Stimulated activated CD8-positive, alpha-beta memory T cell treated with anti-CD3 and anti-CD28 coated beads, Interleukin-2, amount 100 ng/mL, for 48 hours (primary cell): ENCODE data around the gene CCDC73.
"Not testable (repeated sequence)": the region's sequence is repeated elsewhere in the genome, so short reads cannot be mapped to it uniquely, and the experiment has no call there.

ENCODE experiments used
- DNase-seq, 2 donors: peaks; one replicate each; pipeline ENCODE4 v3.0.0-alpha.2; 2020; ENCODE audit warnings: low read depth in 2 of 2

Gene CCDC73

DNA sequence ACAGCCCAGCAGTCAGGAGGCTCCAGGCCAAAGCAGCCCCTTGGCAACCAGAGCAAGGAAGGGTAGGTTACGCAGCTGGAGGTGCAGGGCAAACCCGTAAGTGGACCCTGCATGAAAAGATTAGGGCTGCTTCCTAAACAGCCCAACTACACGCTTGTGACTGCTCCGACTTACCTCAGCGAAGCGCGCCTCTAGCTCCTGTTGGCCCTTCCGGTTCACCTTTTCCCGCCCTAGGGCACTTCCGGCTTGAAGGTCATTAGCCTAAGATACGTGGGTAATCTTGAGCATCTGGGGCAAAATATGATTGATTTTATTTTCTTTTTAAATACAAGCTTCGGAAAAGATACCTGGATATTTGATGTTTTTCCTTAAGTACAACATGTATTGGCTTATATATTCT, at the start of gene CCDC73:
Gene CCDC73, minus strand, starts transcription at position 224 of the 400 bp plus-strand sequence. CDS start 34,419 bp downstream, outside the sequence.
- DNase-seq, result no peak

DNA sequence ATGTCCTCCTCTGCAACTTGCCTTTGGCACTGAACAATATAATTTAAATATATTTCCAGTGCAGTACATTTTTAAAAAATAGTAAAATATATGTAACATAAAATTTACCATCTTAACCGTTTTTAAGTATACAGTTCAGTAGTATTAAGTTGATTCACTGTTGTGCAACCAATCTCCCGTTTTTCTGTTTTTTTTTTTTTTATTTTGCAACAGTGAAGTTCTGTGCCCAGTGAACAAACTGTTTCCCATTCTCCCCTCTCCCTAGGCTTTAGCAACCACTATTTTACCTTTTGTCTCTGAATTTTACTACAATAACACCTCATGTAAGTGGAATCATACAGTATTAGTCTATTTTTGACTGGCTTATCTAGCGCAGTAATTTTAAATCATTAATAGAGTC, 49.1 kb upstream of the CCDC73 start:
- no peak for DNase-seq

DNA sequence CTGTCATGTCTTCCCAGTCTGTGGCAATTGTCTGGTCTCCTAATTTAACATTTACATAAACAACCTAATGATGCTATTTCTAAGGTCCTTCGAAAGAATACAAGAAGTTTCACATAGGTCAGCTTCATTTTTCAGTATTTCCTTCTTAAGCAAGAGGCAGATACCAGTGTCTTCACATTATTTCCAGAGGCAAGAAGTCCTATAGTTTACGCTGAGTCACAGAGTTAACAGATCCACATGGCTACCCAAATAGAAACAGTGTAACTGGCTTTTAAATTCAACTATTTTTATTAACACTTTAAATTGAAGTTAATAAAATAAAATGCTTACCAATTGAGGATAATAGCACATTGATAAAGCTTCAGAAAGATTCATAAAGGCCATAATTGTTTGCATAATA, 46.1 kb upstream of the CCDC73 start:
- DNase-seq, result no peak

DNA sequence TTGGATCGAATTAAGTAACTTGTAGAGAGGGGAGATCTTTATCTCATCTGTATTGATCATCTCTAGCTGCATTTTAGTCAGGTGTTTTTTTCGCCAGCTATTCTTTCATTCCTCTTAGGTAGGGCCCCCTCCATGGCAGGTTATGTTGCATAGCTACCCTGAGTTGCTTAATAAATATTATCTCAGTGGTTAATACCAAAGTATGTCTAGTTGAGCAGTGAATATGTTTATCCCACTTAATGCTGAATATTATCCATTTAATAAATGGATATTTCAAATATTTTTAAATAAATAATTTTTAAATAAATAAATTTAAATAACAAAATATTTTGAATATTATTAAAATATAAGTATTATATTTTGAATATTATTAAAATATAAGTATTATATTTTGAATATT, 44.8 kb upstream of the CCDC73 start:
- no peak for DNase-seq

DNA sequence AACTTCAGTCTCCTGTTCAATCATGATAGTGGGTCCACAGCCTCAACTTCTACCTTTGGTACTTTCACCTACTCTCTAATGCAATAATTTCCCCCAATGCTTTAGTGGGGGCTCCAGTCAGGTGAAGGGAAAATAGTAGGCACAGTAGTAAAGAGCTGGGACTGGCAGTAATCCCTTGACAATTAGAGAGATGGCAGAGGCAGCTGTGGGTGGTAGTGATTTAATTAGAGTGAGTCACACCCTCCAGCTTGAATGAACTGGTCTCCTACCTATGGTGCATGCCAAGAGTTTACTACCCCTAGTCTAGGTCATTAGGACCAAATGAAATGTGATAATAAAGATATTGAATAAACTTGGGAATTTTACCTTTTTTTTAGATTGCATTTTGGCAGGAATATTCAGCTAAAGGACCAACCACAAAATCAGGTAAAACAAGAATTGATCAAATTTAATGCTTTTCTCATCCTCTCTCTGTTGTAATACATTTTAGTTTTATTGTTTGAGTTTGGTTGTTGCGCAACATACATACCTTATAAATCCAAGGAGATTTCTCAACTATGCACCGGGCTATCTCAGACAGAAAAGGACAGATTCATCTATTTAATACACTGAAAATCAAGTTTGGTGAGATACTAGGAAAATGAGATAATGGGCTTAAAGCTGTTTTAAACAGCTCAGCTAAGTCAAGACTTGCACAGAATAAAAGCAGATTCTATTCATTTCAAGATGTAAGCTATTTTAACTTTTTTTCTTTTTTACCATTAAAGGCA, 44.2 kb upstream of the CCDC73 start:
- no peak for DNase-seq

DNA sequence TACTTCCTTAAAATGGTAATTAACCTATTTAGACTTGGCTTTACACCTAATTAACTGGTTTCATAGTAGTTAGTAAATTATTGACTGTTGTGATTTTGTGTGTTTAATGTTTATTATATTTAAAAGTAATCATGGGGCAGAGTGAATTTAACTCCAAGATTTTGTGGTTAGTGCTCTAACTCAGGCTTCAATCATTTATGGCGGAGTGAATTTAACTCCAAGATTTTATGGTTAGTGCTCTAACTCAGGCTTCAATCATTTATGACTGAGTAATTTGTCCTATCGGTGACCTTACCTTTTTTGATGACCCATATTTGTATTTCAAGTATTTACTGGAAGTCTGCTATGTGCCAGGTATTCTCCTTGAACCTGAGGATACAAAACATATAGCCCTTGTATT, 42.5 kb upstream of the CCDC73 start:
- DNase-seq, result no peak

DNA sequence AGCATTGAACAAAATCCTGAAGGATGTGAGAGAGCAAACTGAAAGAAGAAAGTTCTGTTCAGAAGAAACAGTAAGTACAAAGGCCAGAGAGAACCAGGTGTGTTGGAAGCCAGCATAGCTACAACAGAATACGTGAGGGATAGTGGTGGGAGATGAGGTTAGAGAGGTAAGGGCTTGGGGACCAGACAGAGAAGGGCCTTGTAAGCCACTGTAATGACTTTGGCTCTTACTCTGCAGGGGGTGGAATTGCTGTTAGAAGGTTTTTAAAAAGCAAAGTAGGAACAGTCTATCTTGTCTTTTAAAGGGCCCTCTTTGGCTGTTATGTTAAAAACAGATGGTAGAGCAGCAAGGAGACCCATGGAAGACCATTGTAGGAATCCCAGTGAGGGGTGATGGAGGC, 39.5 kb upstream of the CCDC73 start:
- no peak for DNase-seq

DNA sequence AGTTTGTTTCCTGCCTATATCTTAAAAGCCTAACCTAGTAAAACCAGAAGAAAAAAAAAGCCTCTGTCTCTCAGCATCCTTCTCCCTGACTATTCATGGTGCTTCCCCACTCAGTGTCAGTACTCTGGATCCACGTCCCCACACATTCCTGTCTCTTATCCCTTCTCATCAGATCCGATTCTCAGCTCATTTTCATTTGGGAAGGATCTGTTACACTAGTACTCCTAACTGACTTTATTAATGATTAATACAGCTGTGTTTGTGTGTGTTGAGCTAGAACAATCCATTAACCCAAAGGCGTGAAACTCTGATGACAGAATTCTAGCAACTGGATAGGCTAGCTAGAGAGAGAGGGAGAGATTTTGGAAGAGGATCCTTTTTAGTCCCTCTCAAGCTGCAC, 36.8 kb upstream of the CCDC73 start:
- DNase-seq, result no peak

DNA sequence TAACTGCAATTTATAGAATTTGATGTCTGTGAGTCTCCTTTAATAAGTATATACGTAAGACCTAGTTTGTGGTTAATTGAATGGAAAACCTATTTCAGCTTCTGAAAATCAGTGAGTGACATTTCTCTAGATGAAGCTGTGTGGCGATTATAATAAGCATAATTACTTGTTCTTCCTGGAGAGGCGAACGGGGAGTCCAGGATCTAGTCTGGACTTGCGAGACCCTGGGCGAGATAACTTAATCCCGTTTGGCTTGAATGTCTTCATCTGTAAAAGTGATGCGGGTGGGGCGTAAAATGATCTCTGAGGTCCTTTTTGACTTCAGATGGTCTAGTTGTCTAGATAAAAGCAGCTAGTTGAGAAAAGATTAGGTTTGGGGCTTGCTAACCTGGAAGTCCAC, 36.3 kb upstream of the CCDC73 start:
- no peak for DNase-seq

DNA sequence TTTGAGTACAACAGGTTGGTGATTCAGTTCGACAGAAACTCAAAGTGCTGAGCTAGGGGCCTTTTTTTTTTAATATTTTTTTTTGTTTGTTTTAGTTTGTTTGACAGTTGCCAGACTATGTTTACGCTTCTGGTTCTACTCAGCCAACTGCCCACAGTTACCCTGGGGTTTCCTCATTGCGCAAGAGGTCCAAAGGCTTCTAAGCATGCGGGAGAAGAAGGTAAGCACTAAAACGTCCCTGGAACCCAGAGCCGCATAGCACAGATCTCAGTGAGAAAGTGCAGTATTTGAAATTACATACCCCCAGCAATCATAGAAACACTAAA, 35.9 kb upstream of the CCDC73 start:
- DNase-seq, result no peak

DNA sequence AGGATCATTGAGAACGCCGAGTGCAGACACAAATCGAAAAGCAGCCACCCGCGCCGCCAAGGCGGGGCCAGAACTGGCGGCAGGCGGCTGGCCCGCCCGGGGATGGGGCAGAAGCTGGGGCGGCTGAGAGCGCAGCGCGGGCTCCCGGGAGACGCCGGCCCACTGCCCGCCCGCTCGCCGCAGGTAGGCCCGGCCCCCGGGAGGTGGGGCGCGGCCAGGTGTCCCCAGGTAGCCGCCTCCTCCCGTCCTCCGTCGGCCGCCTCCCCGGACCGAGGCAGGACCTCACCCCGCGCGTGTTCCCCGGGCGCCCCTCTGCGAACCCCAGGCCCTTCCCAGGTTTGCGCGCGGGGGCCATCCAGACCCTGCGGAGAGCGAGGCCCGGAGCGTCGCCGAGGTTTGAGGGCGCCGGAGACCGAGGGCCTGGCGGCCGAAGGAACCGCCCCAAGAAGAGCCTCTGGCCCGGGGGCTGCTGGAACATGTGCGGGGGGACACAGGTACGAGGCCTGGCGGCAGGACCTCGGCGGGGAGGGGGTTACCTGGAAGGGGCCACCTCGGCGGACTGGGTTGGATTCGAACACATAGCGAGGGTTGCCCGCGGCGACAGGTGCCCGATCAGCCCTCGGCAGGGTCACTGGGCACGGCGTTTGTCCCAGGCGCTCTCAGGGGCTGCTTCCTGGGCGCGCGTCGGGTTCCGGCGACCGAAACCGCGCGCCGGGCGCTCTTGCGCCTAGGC, 35.4 kb upstream of the CCDC73 start, which contains the start of gene PRRG4:
Gene PRRG4, plus strand, starts transcription at position 248 of the 733 bp plus-strand sequence. CDS start 603 bp downstream, outside the sequence.
- DNase-seq, result peak; percentile 32 to 34

DNA sequence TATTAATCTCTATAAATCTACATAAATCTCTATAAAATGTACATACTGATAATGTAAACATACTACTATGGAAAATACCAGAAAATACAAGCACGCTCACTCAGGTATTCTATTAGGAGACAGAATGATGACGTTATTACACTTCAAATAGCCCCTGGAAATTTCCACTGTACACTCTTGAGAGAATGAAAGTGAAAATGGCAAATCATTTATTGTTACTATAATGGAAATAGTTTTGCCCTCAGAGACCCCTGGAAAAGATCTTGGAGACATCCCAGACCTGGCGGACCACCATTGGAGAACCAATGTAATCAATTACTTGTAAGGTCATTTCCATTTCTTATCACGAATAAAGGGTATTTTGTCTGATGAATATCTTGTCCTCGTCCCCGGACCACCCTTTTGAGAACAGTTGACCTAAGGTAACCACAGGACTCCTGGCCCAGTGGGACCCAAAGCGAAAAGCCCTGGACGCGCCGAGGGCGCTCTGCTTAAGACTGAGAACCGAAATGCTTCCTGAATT, 34.8 kb upstream of the CCDC73 start:
- DNase-seq, result no peak

DNA sequence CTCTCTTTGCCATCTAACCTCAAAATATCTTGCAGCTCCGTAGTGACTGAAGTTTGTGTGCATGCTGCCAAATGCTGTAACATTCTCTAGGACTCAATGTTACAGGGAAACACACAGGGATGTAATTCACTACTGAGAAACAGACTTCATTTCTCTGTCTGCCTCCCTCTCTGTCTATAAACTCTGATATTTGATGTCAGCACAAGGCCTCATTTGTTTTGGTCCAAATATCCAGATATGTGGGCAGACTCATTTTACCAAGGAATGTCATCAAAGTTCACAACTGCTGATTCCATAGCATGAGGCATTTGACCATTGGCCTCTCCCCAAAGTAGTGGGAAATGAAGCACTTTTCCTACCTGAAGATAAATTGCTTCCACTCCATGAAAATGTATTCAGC, 32.8 kb upstream of the CCDC73 start:
- DNase-seq, result no peak

DNA sequence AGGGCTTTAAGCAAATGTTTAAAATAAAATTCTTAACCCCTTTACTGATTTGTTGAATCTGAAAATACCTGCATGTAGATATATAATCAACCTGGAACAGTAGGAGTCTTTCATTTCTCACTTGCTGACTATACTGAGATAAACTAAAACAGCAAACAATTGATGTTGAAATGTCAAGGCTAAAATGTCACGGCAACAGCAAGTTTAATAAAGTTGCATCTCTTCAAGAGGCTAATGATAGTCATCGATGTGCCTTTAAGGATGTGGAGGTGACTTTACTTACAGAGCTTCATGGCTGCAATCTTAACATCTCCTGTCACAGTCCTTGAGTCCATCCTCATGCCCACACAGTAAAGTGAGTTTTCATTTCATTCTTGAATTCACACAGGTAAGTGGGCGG, 31.7 kb upstream of the CCDC73 start:
- DNase-seq, result no peak

DNA sequence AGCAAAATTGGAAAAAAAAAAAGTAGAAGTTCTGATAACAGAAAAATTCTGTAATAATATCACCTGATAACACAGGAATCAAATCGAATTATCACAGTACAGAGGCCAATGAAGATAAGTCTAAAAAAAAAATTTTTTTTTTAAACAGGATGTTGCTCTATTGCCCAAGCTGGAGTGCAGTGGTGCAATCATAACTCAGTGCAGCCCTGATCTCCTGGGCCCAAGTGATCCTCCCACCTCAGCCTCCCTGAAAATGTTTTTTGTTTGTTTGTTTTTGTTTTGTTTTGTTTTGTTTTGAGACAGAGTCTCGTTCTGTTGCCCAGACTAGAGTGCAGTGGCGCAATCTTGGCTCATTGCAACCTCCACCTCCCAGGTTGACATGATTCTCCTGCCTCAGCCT, 29.2 kb upstream of the CCDC73 start:
- not testable (repeated sequence) for DNase-seq

DNA sequence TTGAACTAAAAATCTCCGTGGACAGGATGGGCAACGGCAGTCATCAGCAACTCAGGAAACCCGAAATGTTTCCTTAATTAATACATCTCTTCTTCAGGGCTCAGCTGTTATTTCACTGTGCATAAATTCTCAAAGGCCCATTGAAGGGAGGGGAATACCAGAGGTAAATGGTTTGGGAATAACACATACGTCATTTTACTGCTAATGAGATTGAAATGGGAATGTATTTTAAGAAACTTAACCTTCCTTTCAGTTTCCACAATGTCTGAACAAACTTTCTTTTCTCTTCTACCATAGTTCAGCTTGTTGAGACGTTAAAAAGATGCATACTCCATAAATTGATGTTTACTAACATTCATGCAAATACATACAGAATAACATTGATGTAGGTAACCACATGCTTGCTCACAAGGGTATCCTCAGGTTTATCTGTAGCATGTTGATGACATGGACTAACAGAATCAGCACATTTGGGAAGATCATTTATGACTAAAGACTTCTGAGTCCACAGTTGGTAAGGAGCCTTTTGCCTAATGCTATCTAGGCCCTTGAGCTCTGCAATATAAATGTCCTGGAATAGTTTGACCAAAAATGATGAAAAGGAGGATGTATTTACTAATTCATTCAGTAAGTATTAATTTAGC, 27.6 kb upstream of the CCDC73 start:
- no peak for DNase-seq

DNA sequence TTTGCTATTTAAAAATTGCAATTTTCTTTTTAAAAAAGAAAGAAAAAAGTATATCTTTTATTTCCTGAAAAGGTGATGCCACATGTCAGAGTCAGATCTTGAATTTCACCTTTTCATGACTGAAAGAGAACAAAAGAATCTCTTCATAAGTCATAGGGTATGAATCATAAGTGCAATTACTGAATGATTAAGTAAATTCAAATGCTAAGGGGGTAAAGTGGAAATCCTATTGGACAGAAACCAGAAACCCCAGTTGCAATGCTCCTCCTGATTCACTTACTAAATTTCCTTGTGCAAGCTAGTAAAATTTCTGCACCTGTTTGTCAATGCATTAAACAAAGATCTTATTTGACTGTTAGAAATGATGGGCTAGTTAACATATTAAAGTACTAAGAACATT, 27.1 kb upstream of the CCDC73 start:
- no peak for DNase-seq

DNA sequence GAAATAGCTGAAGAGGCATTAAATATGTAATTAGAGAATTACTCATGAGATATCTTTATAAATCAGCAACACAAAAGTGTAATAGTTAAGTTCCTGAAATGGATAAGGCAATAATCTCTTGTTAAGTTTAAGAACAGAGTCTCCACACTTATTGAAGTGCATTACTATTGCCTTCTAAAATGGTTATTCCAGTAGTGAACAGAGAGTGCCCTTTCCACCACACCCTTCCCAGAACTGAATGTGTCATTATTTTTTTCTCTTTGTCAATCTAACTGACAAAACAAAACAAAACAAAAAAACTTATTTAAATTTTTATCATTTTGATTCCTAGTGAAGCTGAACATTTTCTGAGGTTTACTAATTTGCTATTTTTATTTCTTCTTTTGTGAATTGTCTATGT, 26.0 kb upstream of the CCDC73 start:
- DNase-seq, result no peak

DNA sequence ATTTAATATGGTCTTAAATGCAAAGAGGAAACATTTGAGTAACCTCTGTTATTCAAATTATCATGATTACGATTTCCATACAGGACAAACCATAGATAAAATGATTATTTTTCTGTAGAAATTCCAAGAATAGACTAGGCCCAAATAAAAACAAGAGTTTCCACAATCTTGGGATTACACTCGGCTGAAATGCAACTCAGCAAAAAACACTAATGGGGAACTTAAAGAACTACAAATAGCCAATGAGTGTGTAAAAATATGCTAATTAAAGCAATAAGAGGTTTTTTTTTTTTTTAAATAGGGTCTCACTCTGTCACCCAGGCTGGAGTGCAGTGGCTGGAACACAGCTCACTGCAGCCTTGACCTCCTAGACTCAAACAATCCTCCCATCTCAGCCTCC, 24.7 kb upstream of the CCDC73 start:
- no peak for DNase-seq

DNA sequence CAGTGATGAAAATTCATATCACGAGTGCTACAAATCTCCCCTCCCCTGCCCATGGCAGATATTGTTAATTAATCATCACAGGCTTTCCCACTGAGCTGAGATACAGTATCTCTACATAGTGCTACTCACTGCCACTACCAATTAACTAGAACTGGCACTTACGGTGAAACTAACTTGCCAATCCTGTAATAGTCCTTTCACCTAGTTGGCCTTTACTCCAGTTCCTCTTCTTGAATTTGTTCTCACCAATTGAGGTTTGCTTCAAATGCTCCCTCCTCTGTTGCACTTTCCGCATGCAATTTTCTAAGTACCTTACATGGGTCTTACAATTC, 23.4 kb upstream of the CCDC73 start:
- DNase-seq, result no peak

DNA sequence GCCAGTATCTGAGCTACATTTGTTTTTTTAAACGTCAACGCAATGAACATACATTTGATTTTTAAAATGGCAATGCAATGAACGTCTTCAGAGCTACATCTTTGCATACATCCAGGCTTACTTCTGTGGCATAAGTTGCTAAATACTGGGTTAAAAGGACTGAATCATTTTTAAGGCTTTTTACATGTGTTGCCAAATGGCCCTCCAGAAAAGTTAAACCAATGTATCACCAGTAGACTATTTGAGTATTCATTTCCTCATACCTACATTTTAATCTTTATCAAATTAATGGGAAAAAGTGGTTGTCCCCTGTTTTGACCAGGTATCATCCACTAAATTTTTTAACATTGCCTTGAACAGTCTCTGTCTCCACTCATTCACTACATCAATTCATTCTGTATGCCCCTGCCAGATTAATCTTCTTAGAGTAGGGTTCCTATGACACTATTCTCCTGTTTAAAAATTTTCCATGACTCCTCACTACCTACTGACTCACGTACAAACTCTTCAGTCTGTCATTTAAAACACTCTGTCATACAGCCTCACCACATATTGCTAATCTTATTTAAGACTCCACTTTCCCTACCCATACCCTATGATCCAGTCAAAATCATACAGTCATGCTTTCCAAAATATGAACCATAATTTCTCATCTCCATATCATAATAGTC, 22.9 kb upstream of the CCDC73 start:
- DNase-seq, result no peak

DNA sequence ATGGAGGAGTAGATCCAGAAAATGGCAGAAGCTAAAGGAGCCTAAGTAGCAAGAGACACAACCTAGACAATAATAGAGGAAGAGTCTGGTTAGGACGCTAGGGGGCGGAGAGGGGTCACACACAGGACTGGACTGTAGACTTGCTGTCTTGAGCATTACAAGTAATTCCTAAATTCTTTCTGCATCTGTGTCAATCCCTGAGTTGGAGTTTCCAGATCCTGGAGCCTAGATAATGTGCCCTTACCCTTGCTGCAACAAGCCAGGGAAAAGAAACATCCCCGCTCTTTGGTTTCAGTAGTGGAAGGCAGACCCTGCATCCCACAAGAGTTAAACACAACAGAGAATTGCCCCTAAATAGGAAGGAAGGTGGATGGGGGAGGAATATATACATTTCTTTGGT, 14.9 kb upstream of the CCDC73 start:
- peak; percentile 34 to 52 for DNase-seq
